IMR-90 (cell line): ENCODE results near the gene SYT2. TPM values are rescaled to one million over a fixed set of nuclear protein-coding genes. Genes with fewer than 3 reads are reported as not detected.
"Not testable (repeated sequence)": the region's sequence is repeated elsewhere in the genome, so short reads cannot be mapped to it uniquely, and the experiment has no call there.

Source experiments
- ATAC-seq: fragments of 200-7000 bp; cut with Tn5 transposase; 2 replicates; pipeline ENCODE4 v1.9.1; 2020; ENCODE audit warnings: low read depth, mild to moderate bottlenecking, moderate library complexity
- BruUV-seq: library from RNA; stranded (reverse); fragments of 400-500 nt; replicated peaks from 2 replicates; lab custom pipeline; 2021; lab: Mats Ljungman, UMichigan
- CTCF ChIA-PET: fragments of 300-600 bp; formaldehyde crosslinking; extraction: SDS; loops from one replicate; lab custom pipeline; 2021; ENCODE audit warnings: antibody characterized with exemption; lab: Yijun Ruan, JAX
- POLR2A ChIA-PET: fragments of 300-600 bp; sonication (Branson Sonifier 250); formaldehyde crosslinking; loops from one replicate; lab custom pipeline; 2022; ENCODE audit warnings: antibody characterized with exemption; ENCODE audit not compliant: unreplicated experiment; lab: Charles Lee
- DNase-seq: peaks from one replicate; pipeline ENCODE4 v3.0.0; 2013
- H2AFZ ChIP-seq: replicated peaks from 2 replicates; pipeline ENCODE3; 2013; ENCODE audit warnings: low read length, mild to moderate bottlenecking; ENCODE audit not compliant: poor library complexity
- H2AK5ac ChIP-seq: 2 replicates; pipeline ENCODE4 v1.6.1; 2013; ENCODE audit warnings: low read depth, low read length, inconsistent platforms
- H2AK9ac ChIP-seq: replicated peaks from 2 replicates; pipeline ENCODE3; 2013; ENCODE audit warnings: mild to moderate bottlenecking, low read depth, low read length, moderate library complexity; ENCODE audit not compliant: poor library complexity
- H2BK120ac ChIP-seq: 2 replicates; pipeline ENCODE4 v1.6.1; 2013; ENCODE audit warnings: low read depth, low read length, inconsistent platforms
- H2BK15ac ChIP-seq: 3 replicates; pipeline ENCODE4 v1.6.1; 2013; ENCODE audit warnings: low read depth, low read length, inconsistent platforms
- H2BK20ac ChIP-seq: 2 replicates; pipeline ENCODE4 v1.6.1; 2013; ENCODE audit warnings: low read depth, mild to moderate bottlenecking, inconsistent platforms, low read length, moderate library complexity
- H2BK5ac ChIP-seq: 2 replicates; pipeline ENCODE4 v1.6.1; 2013; ENCODE audit warnings: mild to moderate bottlenecking, low read depth, low read length, inconsistent platforms; ENCODE audit not compliant: poor library complexity, severe bottlenecking
- H3K14ac ChIP-seq: replicated peaks from 2 replicates; pipeline ENCODE4 v1.6.1; 2013; ENCODE audit warnings: low read depth, low read length, inconsistent platforms
- H3K18ac ChIP-seq: 2 replicates; pipeline ENCODE4 v1.6.1; 2013; ENCODE audit warnings: low read depth, low read length, control low read depth
- H3K23ac ChIP-seq: 2 replicates; pipeline ENCODE4 v1.6.1; 2013; ENCODE audit warnings: low read depth, low read length, inconsistent platforms
- H3K27ac ChIP-seq: 2 replicates; pipeline ENCODE4 v1.5.1; 2013; ENCODE audit warnings: mild to moderate bottlenecking, control low read depth, low read length; ENCODE audit not compliant: insufficient read depth
- H3K27me3 ChIP-seq: 2 replicates; pipeline ENCODE4 v1.6.1; 2013; ENCODE audit warnings: low read length; ENCODE audit not compliant: control insufficient read depth, insufficient read depth
- H3K36me3 ChIP-seq: 2 replicates; pipeline ENCODE4 v1.6.1; 2013; ENCODE audit warnings: low read length, mixed read lengths; ENCODE audit not compliant: control insufficient read depth, insufficient read depth
- H3K4ac ChIP-seq: 2 replicates; pipeline ENCODE4 v1.6.1; 2013; ENCODE audit warnings: low read depth, low read length, inconsistent platforms
- H3K4me1 ChIP-seq: 2 replicates; pipeline ENCODE4 v1.6.1; 2013; ENCODE audit warnings: low read length, mixed read lengths; ENCODE audit not compliant: control insufficient read depth, insufficient read depth
- H3K4me2 ChIP-seq: 2 replicates; pipeline ENCODE4 v1.6.1; 2013; ENCODE audit warnings: low read depth, mild to moderate bottlenecking, control low read depth, low read length, moderate library complexity
- H3K4me3 ChIP-seq: 2 replicates; pipeline ENCODE4 v1.5.1; 2013; ENCODE audit warnings: low read depth, mild to moderate bottlenecking, control low read depth, low read length, moderate library complexity; ENCODE audit not compliant: insufficient read depth
- H3K56ac ChIP-seq: 2 replicates; pipeline ENCODE4 v1.6.1; 2013; ENCODE audit warnings: low read length, inconsistent platforms; ENCODE audit not compliant: insufficient read depth; ENCODE audit errors: extremely low read depth
- H3K79me1 ChIP-seq, 2 experiments: 2 replicates each; pipeline ENCODE4 v1.6.1; 2013; ENCODE audit warnings: low read length in 2 of 2, inconsistent platforms in 1 of 2, low read depth in 1 of 2
- H3K9ac ChIP-seq: 2 replicates; pipeline ENCODE4 v1.6.1; 2013; ENCODE audit warnings: low read depth, low read length, control low read depth
- H3K9me1 ChIP-seq: 2 replicates; pipeline ENCODE4 v1.6.1; 2013; ENCODE audit warnings: low read length, inconsistent platforms; ENCODE audit not compliant: insufficient read depth
- H3K9me3 ChIP-seq: 2 replicates; pipeline ENCODE4 v1.6.1; 2013; ENCODE audit warnings: low read length; ENCODE audit not compliant: control insufficient read depth, insufficient read depth
- H4K20me1 ChIP-seq: 2 replicates; pipeline ENCODE4 v1.6.1; 2013; ENCODE audit warnings: low read length, inconsistent platforms; ENCODE audit not compliant: insufficient read depth
- H4K5ac ChIP-seq: 2 replicates; pipeline ENCODE4 v1.6.1; 2013; ENCODE audit warnings: mild to moderate bottlenecking, low read depth, low read length, control low read depth
- H4K8ac ChIP-seq, 2 experiments: 2 replicates each; pipeline ENCODE4 v1.6.1; 2013; ENCODE audit warnings: low read depth in 2 of 2, low read length in 2 of 2, control low read depth in 1 of 2, inconsistent platforms in 1 of 2
- H4K91ac ChIP-seq: 2 replicates; pipeline ENCODE4 v1.6.1; 2013; ENCODE audit warnings: low read depth, low read length, inconsistent platforms; ENCODE audit not compliant: insufficient read depth
- CEBPB ChIP-seq: IDR thresholded peaks from 2 replicates; pipeline ENCODE4 v1.6.1; 2012; ENCODE audit warnings: low read depth, low read length, improper control_type of control experiment
- FOS ChIP-seq: fragments of 150-350 bp; IDR thresholded peaks from 2 replicates; pipeline ENCODE4 v1.6.1; 2016; ENCODE audit warnings: low read depth, low read length
- MXI1 ChIP-seq: IDR thresholded peaks from 2 replicates; pipeline ENCODE4 v1.6.1; 2012; ENCODE audit warnings: low read depth, mild to moderate bottlenecking, low read length, moderate library complexity, borderline replicate concordance
- RAD21 ChIP-seq: IDR thresholded peaks from 2 replicates; pipeline ENCODE4 v1.6.1; 2012; ENCODE audit warnings: low read length, improper control_type of control experiment
- RFX5 ChIP-seq: IDR thresholded peaks from 2 replicates; pipeline ENCODE4 v1.8.0; 2012; ENCODE audit warnings: low read depth, mild to moderate bottlenecking, low read length, moderate library complexity
- SMC3 ChIP-seq: fragments of 150-350 bp; IDR thresholded peaks from 2 replicates; pipeline ENCODE4 v1.6.1; 2016; ENCODE audit warnings: low read depth, mild to moderate bottlenecking, antibody characterized with exemption, low read length, moderate library complexity
- WGBS, 2 experiments: methylation state at CpG; one replicate each; pipeline versions ENCODE4 v1.1.5 to v1.1.7; 2013; ENCODE audit warnings: missing lambda C conversion rate in 2 of 2; ENCODE audit not compliant: insufficient read length in 1 of 2; ENCODE audit errors: extremely low coverage in 2 of 2; 5-methylcytosine and 5-hydroxymethylcytosine counted together
- dilution Hi-C: fragments of 300-500 bp; cut with HindIII; formaldehyde crosslinking; loops from one replicate; pipeline ENCODE4 v1.14.3; 2018; ENCODE audit warnings: low sequenced_read_pairs; ENCODE audit not compliant: unreplicated experiment
- in situ Hi-C: fragments of 300-500 bp; cut with MboI; formaldehyde crosslinking; loops from 3 replicates; pipeline ENCODE4 v1.14.3; 2019; ENCODE audit warnings: low sequenced_read_pairs, inconsistent platforms, mixed read lengths
- intact Hi-C: fragments of 100-400 bp; cut with micrococcal nuclease; formaldehyde crosslinking; loops from 2 replicates; pipeline ENCODE4 v1.10.0; 2022
- polyA plus RNA-seq, 3 experiments: library from polyadenylated mRNA; depleted of rRNA; stranded (reverse); fragments of >200 nt; gene quantifications; 2 replicates each; pipeline ENCODE4 v1.2.3, GENCODE V29; 2012; ENCODE audit warnings: low replicate concordance in 1 of 3
- total RNA-seq: library from RNA; depleted of rRNA; stranded (reverse); fragments of >200 nt; gene quantifications from 2 replicates; pipeline ENCODE4 v1.2.3, GENCODE V29; 2012
- TF ChIP-seq, protein P1 (sequence below): fragments of 150-350 bp; IDR thresholded peaks from 2 replicates; pipeline ENCODE4 v1.6.1; 2017; ENCODE audit warnings: mild to moderate bottlenecking, antibody characterized with exemption, low read length, low read depth

The SYT2 gene
- total and polyA plus RNA-seq, 2 of the 4 experiments (the other 2 are of a cell fraction) = under 0.01 TPM

DNA sequence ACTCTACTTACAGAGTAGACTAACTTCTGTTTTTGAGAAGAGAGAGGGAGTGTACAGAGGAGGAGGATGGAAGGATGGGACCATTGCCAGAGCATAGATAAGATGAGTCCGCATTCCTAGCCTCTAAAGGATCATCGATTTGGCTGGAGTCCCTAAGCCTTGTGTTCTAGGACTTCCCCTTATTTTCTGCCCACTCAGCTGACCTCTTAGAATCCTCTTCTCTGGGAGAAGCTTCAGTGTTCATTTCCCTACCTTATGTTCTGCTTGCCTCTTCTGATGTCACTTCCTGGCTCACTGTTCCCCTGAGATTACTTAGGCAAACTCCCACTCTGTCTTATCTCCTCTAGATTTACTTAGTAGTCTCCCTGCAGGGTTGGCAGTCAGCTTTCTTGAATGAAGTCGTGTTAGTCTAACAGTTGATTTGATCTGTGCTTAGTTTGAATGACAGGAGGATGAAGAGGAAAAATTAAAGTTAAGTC, 156.7 kb downstream of the SYT2 start:
- H3K36me3 ChIP-seq = no peaks in the 10 kb centered on the region
- peak; percentile 67 for DNase-seq

DNA sequence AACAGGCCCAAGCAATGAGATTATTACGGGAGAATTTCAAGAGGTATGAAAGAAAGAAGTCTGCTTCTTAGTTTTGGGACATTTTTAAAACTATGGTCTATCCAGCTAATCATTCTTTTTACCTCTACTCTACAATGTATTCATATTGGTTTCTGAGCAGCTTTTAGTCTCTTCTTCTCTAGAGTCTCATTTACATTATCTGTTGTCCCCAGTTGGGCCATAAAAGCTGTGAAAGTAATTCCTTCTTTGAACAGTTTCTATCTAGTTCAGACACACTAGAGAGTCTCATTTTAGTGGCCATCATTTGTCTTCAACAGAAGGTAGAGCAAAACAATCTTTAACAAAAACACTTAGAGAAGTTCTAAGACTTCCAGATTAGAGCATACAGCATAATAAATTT, 157.2 kb downstream of the SYT2 start:
- H3K27me3 ChIP-seq, H4K91ac ChIP-seq, POLR2A ChIA-PET, H3K4me1 ChIP-seq, H3K23ac ChIP-seq, H2AK5ac ChIP-seq, H2BK20ac ChIP-seq, H4K20me1 ChIP-seq, DNase-seq, ATAC-seq, H2BK15ac ChIP-seq, H3K36me3 ChIP-seq, H2BK120ac ChIP-seq, H3K14ac ChIP-seq, BruUV-seq, H4K8ac ChIP-seq, H2AK9ac ChIP-seq, CTCF ChIA-PET, intact Hi-C loops, H3K9me3 ChIP-seq, in situ Hi-C loops, H3K4me2 ChIP-seq, dilution Hi-C loops, H3K4ac ChIP-seq, H3K9ac ChIP-seq, H3K27ac ChIP-seq, H3K79me1 ChIP-seq, H3K9me1 ChIP-seq, H3K56ac ChIP-seq, H3K18ac ChIP-seq, H4K5ac ChIP-seq, H3K4me3 ChIP-seq, H2AFZ ChIP-seq, H2BK5ac ChIP-seq: not testable (repeated sequence)
- no CpG with 5 or more reads among the region's 1 CpG for WGBS, 2 experiments

More for the DNA sequence above, 156.7 kb downstream of the SYT2 start:
- H2BK5ac ChIP-seq = no peak overlapping the region
- CTCF ChIA-PET = no interaction called here
- in situ Hi-C loops = no loop called here
- no peak overlapping the region for H2AFZ ChIP-seq
- H2BK15ac ChIP-seq = no peak overlapping the region; the same call in 2 of the 3 replicates
- no peak for ATAC-seq
- H3K18ac ChIP-seq = peak overlapping the region; percentile 41; the same call in 1 of the 2 replicates
- H3K56ac ChIP-seq = no peak overlapping the region
- H4K8ac ChIP-seq = peak overlapping the region in 1 of 2 experiments; percentile 53; a peak in 1 of 4 replicates
- no CpG with 5 or more reads among the region's 3 CpGs for WGBS, 2 experiments
- H3K9me3 ChIP-seq = no peaks in the 10 kb centered on the region
- no peaks in the 10 kb centered on the region for H3K27me3 ChIP-seq
- 0 out of 2 replicates have a peak overlapping the region, but pooled peaks have one; percentile 7 for H3K4ac ChIP-seq
- no peak overlapping the region for H4K91ac ChIP-seq
- BruUV-seq = no TSS peak
- H3K79me1 ChIP-seq = no peaks in the 10 kb centered on the region
- H3K4me3 ChIP-seq = no peak overlapping the region
- H3K14ac ChIP-seq = 0 out of 2 replicates have a peak overlapping the region, but pooled peaks have one; percentile 44
- H4K20me1 ChIP-seq = no peaks in the 10 kb centered on the region
- H3K4me1 ChIP-seq = peaks cover 1% of the 10 kb centered on the region; the same call in 1 of the 2 replicates
- intact Hi-C loops = no loop called here
- no peak overlapping the region for H2BK120ac ChIP-seq
- no peak overlapping the region for H3K23ac ChIP-seq
- POLR2A ChIA-PET = no interaction called here
- no peak overlapping the region for H3K4me2 ChIP-seq
- H3K9me1 ChIP-seq = peaks cover 3% of the 10 kb centered on the region; the same call in 1 of the 2 replicates
- dilution Hi-C loops = no loop called here
- H3K9ac ChIP-seq = no peak overlapping the region
- TF ChIP-seq SMC3 (no peak), RFX5 (no peak), RAD21 (no peak), MXI1 (no peak), FOS (no peak), CEBPB (no peak)
- TF ChIP-seq, protein P1, sequence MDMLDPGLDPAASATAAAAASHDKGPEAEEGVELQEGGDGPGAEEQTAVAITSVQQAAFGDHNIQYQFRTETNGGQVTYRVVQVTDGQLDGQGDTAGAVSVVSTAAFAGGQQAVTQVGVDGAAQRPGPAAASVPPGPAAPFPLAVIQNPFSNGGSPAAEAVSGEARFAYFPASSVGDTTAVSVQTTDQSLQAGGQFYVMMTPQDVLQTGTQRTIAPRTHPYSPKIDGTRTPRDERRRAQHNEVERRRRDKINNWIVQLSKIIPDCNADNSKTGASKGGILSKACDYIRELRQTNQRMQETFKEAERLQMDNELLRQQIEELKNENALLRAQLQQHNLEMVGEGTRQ = no peak
- no peak overlapping the region for H3K27ac ChIP-seq
- H2BK20ac ChIP-seq = no peak overlapping the region
- peak overlapping the region; percentile 39; the same call in 1 of the 2 replicates for H2AK5ac ChIP-seq
- no peak overlapping the region for H2AK9ac ChIP-seq
- no peak overlapping the region for H4K5ac ChIP-seq
